ENCODE results near the gene SLC29A4. TPM values are rescaled to one million over a fixed set of nuclear protein-coding genes. Genes with fewer than 3 reads are reported as not detected.

Gene SLC29A4
- total RNA-seq, 1 donor from 2014 or later = 8.8 TPM

DNA sequence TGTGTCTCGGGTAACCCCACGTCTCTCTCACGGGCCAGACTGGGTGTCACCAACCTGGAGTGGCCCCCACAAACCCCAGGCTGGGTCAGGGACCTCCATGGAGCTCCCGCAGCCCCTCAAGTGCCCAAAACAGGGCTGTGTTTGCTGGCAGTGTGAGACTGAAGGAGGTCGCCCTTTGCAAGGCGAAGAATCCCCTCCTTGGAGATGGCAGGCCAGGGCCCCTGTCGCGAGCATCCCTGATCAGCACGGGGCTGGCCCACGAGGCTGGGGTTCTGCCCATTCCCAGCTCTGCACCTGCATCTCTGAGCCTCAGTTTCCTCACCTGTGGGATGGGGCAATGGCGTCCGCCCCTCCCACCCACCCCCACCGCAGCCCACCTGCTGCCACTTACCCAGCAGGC, 62.4 kb downstream of the SLC29A4 start:
- no peak for ATAC-seq
- intact Hi-C loops (cut with DNase I) = no loop called here
- DNase-seq (ENCODE audit: low spot score) = no peak

DNA sequence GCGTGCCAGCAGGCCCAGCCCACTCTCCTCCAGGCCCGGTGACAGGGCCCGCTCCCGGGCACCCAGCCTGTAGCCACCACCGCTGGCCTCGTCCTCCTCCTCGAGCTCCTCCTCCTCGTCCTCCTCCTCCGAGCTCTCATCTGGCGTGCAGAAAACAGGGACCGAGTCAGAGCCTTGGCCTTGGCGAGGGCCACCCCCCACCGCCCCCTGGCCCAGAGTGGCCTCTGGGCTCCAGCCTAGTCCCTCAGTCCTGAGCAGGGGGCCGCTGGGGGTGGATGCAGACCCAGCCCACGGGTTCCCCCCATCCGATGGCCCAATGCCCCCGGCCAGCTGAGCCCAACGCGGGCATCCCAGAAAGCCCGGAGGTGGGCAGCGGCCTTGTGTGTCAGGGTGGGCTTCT, 62.9 kb downstream of the SLC29A4 start:
- intact Hi-C loops (cut with DNase I) = no loop called here
- no peak for ATAC-seq
- no peak for DNase-seq (ENCODE audit: low spot score)

DNA sequence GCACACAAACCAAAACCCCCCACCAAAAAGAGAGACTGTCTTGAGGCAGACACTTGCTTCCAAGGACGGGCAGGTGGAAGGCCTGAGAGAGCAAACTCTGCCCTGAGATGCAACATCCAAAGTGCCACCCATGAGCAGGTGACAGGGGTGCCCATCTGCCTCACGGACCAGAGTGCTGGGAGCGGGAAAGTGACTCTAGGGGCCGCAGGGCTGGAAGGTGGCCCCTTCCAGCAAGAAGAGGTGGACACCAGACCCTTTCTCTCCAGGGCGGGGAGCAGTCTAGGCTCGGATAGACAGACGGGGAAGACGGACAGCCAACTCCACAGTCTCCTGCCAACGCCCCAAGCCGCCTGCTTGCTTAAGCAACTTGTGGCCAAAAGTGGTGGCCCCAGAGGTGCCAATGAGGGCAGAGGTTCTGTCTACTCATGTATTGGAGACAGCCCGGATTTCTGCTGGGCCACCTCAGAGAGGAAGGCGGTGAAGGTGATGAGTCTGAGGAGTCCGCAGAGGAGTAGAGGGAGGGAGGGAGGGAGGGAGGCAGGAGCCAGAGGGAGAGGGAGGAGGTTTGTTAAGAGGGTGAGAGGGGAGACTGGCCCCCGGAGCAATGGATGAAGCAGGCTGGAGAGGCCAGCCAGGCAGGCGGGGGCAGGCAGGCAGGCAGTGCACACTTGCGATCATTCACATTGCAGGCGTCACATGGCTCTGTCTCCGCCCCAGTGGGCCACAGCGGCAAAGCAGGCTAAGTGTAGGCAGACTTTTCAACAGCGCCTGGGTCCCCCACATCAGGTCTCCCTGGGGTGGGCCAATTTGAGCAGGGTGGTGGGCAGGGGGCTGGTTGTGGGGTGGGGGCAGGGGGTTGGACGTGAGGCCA, 65.6 kb downstream of the SLC29A4 start:
- ATAC-seq (peak; percentile 55), DNase-seq (ENCODE audit: low spot score) (peak; percentile 55)
- intact Hi-C loops (cut with DNase I) = no loop called here

DNA sequence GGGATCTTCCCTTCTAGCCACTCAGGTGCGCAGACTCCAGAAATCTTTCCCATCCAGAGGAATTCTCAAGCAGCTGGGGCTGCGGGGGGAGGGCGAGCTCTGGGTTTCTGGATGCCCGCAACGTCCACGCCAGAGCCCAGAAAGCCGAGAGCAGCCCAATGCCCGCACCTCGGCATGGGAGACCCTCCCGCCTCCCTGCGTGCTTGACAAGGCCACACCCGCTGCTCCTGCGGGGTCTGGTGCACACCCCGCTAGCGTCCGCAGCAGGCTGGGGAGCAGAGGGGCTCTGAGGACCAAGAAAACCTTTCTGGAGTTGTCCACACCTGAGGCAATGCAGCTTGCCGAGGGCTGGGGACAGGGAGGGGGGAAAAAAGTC, 66.2 kb downstream of the SLC29A4 start:
- ATAC-seq (no peak), DNase-seq (ENCODE audit: low spot score) (no peak)
- intact Hi-C loops (cut with DNase I) = no loop called here

DNA sequence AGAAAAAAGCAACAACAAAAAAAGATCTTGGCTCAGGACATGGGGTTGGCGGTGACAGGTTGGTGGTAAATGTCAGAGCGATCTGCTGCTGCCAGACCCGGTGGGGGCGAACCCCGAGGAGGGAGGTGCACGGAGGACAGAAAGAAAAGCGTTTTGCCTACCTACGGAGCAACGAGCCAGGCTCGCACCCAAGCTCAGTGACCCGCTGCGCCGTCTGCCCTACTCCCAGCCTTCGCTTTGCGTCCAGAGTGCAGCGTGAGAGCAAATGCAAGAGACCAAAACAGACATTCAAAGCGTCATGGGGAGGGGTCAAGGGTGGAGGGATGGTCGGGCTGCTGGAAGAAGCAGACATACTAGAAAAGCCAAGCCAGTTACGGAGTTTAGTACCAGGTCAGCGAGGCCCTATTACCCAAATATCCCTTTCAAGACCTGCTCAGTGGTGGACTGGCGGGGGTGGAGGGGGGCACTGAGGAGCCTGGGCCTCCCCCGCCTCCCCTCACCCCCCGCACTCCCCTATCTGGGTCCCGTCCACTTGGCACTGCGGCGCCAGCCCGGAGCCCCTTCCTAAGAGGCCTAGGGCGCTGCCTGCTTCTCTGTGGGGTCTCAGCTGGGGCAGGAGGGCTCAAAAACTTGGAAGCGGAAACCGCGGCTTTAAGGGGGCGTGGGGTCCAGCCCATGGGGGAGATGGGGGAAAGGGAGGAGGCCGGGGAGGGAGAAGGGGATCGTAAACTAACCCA, 66.9 kb downstream of the SLC29A4 start:
- ATAC-seq (no peak), DNase-seq (ENCODE audit: low spot score) (peak; percentile 53)
- intact Hi-C loops (cut with DNase I) = no loop called here

DNA sequence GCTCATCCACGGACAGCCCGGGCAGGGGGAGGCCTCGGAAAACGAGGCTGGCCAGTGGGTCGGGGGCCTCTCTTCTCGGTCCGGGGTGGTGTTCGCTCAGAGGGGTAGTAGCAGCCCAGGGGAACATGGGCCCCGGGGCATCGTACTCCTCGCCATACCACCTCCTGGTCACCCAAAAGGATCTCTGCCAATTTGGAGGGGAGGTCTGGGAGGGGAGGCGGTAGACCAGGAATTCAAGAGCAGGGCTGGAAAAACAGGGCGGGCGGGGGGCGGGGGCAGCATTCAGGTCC, 67.4 kb downstream of the SLC29A4 start:
- intact Hi-C loops (cut with DNase I) = no loop called here
- ATAC-seq (no peak), DNase-seq (ENCODE audit: low spot score) (no peak)

DNA sequence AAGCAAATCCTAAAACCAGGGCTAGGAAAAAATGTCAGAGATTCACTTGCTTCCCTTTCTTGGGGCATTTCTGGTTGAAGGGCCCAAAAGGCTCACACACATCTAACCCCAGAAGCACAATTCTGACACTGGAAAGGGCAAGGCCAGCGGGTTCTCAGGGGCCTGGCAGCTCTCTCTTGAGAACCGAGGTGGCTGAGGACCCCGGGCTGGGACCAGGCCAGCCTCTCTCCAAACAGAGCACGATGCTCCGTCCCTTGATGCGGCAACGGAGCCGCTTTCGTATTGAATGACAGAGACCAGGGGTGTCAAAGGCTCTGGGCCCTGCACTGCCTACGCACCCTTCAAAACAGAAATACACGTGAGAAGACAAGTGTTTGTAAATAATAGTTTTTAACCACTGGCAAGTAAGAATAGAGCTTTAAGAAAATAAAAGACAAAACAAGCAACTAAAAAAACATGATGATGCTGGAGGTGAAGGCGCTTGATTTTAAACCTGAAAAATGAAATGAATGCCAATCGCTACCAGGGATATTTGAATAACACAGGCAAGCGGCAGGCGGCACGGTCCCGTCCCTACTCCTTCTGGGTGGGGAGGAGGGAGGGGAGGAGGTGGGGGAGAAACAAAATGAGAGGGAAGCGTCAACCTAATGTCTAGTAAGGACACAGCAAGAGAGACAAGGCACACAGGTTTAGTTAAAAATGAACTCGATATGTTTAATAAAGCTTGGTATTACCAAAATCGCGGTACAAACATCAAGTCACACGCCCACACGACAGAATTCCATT, 68.0 kb downstream of the SLC29A4 start:
- DNase-seq (ENCODE audit: low spot score) (no peak), ATAC-seq (no peak)
- intact Hi-C loops (cut with DNase I) = no loop called here

DNA sequence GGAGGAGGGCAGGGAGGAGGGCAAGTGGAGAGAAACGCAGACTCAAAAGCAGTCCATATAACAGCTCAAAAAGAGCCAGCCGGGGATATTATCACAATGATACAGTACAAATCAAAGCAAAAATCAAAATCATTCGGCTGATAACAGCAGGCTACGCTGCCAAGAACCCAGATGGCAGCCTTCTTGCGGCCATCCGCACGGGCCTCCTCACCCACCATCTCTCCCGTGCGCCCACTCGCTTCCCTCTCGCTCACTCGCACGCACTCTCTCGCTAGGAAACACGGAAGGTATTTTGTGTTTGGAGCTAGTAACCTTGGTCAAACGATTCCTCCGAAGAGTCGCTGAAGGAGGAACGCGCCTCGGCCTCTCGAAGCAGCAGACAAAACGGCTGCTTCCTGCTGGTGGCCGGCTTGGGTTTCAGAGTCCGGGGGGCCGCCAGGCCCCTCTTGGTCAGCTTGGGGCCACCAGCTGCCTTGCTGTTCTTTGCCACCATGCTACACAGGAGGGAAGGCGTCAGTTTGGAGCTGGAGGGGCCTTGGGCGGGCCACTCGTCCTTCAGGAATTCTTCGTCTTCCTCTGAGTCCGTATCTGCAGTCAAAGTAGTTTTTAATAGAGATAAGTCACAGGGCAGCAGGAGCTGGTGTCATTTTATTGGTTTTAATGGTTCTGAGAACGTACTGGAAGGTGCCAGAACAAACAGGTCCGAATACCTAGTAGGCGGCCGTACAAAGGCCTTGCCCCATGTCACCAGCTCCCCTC, 68.9 kb downstream of the SLC29A4 start:
- DNase-seq (ENCODE audit: low spot score) (no peak), ATAC-seq (no peak)
- intact Hi-C loops (cut with DNase I) = no loop called here

DNA sequence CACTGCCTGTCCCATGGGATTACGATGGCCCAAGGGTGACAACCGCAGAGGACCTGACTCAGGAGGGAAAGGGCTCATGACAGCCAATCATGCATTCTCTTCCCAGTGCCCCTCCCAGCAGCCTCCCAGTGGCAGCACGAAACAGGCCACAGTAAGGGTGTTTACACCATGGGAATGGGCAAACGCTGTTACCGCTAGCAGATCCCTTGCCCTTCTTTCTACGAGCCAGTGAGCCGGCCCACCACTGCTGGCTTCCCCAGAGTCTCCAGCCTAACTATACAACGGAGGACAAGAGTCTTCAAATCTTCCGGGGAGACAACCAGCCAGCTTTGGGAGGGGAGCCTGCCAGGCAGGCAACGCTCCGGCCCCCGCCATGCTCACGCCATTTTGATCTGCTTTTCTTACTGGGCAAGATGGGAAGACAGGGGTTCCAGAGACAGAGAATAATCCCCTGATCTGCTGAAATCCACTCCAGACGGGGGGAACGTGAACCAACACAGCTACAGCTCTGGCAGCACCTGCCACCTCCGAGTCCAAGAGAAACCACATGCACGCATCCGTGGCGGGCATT, 69.8 kb downstream of the SLC29A4 start:
- intact Hi-C loops (cut with DNase I) = no loop called here
- ATAC-seq = no peak
- peak; percentile 48 for DNase-seq (ENCODE audit: low spot score)

DNA sequence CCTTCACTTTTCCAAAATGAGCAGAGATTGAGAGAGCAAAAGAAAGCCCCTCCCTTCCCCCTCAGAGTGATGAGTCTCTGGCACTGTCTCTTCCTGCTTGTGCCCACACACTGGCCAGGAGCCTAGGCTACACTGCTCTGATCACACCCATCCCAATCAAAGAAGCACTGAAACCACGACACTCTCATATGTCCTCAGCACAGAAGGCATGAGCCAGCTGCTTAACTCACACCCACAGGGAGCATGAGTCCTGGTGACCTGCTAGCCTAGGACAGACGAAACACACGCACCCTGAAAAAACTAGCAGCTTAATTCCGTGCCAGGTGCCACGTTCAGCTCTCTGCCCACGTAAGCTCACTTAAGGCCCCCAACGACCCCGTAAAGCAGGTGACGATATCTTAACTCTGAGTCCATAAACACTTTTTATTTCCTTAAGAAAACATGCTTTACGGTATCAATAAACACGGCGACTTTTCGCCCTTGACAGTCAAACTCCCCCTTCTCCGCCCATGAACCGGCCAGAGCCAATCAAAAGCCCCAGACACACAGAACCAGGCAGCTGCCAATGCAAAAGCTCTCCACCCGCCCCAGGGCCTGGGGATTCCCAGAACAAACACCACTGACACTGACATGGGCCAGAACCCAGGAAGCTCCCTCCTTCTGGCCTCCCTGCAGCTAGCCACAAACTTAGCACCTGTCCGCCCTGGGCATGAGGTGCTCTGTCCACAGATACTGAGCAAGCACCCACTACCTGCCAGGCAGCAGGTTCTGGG, 71.9 kb downstream of the SLC29A4 start:
- no peak for DNase-seq (ENCODE audit: low spot score)
- intact Hi-C loops (cut with DNase I) = no loop called here
- ATAC-seq = peak; percentile 53

Other genes starting within 250 kb of the SLC29A4 start
- 14.8 TPM for gene RBAK, start 237.1 kb upstream of the SLC29A4 start, total RNA-seq
- 64.1 TPM for gene WIPI2, start 92.7 kb upstream of the SLC29A4 start, total RNA-seq
- 107 TPM for gene TNRC18, start 140.9 kb downstream of the SLC29A4 start, total RNA-seq
- gene FBXL18, start 230.9 kb downstream of the SLC29A4 start, total RNA-seq = 9.9 TPM
- 3,456 TPM for gene ACTB, start 247.7 kb downstream of the SLC29A4 start, total RNA-seq